HS-27A (cell line): Measurements from ENCODE around the gene HNF1A.
"Not testable (repeated sequence)": the region's sequence is repeated elsewhere in the genome, so short reads cannot be mapped to it uniquely, and the experiment has no call there.

ENCODE experiments used
- DNase-seq: peaks from one replicate; pipeline ENCODE4 v3.0.0-alpha.2; 2012; ENCODE audit warnings: low read depth, missing footprints

The HNF1A gene

DNA sequence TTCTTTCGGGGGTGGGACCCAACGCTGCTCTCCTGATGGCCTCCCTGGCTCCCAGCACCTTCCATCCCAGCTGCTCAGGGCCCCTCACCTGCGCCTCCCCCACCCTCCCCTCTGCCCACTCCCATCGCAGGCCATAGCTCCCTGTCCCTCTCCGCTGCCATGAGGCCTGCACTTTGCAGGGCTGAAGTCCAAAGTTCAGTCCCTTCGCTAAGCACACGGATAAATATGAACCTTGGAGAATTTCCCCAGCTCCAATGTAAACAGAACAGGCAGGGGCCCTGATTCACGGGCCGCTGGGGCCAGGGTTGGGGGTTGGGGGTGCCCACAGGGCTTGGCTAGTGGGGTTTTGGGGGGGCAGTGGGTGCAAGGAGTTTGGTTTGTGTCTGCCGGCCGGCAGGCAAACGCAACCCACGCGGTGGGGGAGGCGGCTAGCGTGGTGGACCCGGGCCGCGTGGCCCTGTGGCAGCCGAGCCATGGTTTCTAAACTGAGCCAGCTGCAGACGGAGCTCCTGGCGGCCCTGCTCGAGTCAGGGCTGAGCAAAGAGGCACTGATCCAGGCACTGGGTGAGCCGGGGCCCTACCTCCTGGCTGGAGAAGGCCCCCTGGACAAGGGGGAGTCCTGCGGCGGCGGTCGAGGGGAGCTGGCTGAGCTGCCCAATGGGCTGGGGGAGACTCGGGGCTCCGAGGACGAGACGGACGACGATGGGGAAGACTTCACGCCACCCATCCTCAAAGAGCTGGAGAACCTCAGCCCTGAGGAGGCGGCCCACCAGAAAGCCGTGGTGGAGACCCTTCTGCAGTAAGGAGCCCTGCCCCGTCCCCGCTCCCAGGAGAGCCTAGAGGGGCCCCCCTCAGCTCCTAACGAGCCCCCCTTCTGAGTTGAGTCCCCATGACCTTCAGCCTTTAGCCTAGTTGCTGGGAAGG, at the start of gene HNF1A:
Gene HNF1A, plus strand, starts transcription at position 248 of the 924 bp plus-strand sequence. Its CDS starts 226 bp downstream, at position 474.
- no peak for DNase-seq

DNA sequence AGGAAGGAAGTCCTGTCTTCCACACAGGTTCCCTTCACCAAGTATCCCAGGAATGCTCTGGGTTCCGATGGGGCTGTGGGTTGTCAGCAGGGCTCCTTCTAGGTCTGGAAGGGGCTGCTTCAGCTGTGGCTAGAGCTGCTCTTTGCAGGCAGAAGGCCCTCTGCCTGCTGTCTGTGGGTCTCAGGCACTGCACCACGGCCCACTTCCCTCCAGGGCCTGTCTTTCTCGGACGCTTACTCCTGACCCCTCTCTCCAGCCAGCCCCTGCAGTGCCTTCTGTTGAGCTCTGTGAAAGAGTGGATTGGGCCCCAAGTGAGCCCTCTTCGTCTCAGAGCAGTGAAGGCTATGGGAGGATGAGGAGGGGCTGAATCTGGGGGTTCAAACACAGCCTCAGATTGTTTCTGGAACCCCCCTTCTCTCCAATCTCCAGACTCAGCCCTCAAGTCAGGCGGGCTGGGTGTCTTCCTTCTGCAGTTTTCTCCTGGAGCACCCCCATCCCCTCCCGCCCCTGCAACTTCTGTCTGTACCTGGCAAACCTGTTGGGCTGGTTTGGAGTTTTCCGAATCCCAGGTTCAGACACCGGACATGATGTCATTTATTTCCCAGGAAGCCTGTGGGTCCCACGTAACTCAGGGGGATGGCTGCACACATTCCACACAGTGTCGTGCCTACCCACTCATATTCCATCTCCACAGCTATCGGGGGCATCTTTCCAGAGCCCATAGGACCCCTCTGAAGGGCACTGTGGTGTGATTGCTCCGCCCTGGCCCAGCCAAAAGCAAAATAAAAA, 49.3 kb upstream of the HNF1A start:
- DNase-seq, result no peak

DNA sequence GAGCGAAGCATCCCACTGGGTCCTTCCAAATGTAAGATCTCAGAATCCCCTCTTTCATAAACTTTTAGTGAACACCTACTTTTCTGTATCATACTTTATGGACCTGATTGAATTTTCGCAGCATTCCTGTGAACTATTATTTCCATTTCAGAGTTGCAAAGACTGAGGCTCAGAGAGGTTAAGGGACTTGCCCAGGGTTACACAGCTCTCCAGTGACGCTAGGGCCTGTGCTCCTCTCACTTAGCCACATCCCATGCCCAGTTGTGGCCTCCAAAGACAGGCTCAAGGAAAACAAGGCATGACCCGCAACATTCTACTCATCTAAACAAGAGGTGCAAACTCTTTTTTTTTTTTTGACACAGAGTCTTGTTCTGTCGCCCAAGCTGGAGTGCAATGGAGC, 48.3 kb upstream of the HNF1A start:
- DNase-seq, result no peak

DNA sequence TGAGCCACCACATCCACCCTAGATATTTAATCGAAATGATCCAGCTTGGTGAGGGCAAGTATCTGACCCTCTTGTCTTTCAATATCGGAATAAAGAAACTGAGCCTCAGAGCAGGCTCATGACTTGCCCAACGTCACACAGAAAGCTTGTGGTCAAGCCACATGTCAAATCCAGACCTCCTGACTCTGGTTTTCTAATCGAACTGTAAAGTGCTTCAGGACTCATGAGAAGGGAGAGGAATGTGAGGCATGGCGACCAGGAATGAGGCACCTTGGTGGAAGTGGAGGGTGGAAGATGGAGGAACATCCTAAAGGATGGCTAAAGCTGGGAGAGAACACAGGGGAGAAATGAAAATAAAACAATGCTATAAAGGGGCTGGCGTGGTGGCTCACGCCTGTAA, 46.3 kb upstream of the HNF1A start:
- no peak for DNase-seq

DNA sequence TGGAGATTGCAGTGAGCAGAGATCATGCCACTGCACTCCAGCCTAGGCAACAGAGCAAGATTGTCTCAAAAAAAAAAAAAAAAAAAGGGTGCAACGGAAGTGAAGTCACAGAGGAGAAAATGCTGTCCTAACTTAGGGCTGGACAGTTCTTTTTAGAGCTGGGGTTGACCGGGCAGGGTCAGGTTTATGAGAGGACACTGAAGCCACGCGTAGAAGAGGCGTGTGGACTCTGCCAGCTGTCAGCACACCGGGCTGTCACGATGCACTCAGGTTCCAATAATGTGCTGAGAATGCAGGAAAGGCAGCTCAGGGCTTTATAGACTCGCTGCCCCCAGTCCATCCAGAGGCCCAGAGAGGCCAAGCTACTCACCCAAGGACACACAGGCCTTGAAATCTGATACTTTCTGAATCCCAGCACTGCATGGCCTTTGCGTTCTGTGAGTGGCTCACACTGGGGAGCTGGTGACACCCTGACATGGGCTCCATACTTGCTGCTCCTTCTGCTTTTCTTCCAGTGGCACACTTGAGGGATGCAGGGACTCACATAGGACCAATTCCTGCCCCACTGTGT, 45.3 kb upstream of the HNF1A start:
- no peak for DNase-seq

GRCh38 chr12:120933786-120934185, 44.6 kb upstream of the HNF1A start:
- DNase-seq, result no peak

DNA sequence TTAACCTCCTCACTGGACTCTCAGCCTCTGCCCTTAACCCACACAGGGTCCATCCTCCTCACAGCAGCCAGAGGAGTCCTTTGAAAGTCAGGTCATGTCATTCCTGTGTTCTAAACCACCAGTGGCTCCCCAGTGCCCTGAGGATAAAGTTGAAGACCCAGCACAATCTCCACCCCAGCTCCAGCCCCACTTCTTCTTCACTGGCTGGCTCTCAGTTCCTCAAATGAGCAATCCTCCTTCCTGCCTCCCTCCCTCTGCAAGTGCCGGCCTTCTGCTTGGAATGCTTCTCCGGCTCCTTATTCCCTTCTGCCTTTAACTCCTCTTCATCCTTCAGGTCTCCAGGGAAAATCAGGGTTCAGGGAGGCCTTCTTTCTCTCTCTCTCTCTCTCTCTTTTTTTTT, 42.1 kb upstream of the HNF1A start:
- no peak for DNase-seq

DNA sequence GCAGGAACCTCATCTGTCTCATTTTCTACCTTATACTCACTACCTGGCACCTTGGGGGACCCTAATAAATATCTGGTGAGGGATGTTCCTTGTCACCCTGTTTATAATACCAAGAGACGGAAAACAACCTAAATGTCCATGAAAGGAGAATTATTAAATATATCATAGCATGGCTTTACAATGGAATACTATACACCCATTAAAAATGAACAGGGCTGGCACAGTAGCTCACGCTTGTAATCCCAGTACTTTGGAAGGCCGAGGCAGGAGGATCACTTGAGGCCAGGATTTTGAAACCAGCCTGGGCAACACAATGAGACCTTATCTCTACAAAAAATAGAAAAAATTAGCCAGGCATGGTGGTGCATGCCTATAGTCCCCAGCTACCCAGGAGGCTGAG, 39.8 kb upstream of the HNF1A start:
- no peak for DNase-seq

- DNase-seq, result no peak
These were observed 38.8 kb upstream of the HNF1A start for GRCh38 chr12:120939523-120939922.

DNA sequence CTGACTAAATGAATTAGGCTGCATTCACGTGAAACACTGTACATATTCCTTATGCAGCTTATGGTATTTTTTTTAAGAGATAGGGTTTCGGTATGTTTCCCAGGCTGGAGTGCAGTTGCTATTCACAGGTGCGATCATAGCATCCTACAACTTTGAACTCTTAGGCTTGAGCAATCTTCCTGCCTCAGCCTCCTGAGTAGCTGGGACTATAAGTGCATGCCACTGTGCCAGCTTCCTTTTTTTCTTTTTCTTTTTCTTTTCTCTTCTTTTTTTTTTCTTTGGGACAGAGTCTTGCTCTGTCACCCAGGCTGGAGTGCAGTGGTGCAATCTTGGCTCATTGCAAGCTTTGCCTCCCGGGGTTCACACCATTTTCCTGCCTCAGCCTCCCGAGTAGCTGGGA, 38.3 kb upstream of the HNF1A start:
- no peak for DNase-seq

- DNase-seq, result no peak
These were observed 37.5 kb upstream of the HNF1A start for GRCh38 chr12:120940799-120941198.

GRCh38 chr12:120941412-120941811, 36.9 kb upstream of the HNF1A start:
- no peak for DNase-seq

DNA sequence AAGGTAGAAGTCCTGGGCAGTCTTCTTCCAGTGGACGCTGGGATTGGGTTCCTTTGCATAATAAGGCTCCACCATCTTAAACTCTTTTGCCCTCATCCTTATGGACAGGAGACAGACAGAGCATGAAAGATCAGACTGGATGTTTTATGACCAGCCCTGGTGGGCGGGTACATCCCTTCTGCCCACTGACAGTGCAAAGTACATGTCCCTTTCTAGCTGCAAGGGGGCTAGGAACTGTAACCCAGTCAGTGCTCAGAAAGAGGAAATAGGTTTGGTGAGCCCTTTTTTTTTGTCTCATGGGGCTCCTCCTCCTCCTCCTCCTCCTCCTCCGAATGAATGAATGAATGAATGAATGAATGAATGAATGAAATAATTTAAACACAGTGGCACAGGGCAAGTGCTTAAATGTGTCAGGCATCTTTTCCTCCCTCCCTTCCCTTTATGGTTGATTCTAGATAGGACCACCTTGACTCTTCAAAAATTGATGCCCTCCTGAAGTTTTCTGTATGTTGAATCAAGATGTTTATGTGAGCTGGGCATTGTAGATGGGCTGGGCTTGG, 36.4 kb upstream of the HNF1A start:
- DNase-seq, result no peak

- DNase-seq, result no peak
These were observed 34.9 kb upstream of the HNF1A start for GRCh38 chr12:120943482-120943881.

DNA sequence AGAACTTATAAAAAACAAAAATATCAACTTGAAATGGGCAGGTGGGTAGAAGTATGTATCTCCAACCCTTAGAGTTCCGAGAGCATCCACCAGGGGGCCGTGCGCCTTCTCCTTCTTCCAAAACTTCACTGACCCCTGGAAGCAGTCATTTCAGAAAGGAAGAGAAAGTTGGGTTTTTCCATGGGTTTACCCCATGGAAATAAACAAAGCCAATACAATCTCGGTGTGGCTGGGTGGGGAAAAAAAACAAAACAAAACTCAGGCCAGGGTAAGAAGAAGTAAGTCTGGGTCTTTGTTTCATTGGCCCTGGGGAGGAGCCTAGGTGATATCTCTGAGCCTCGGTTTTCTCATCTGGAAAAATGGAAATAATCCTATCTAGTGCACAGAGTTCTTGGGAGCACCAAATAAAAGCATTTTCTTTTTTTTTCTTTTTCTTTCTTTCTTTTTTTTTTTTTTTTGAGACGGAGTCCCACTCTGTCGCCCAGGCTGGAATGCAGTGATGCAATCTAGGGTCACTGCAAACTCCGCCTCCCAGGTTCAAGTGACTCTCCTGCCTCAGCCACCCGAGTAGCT, 33.6 kb upstream of the HNF1A start:
- no peak for DNase-seq

DNA sequence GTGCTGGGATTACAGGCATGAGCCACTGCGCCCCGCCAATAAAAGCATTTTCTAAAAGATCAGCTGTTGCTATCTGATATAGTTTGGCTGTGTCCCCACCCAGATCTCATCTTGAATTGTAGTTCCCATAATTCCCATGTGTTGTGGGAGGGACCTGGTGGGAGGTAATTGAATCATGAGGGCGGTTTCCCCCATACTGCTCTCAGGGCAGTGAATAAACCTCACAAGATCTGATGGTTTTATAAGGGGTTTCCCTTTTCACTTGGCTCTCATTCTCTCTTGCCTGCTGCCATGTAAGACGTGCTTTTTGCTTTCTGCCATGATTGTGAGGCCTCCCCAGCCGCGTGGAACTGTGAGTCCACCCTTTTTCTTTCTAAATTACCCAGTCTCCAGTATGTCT, 32.8 kb upstream of the HNF1A start:
- not testable (repeated sequence) for DNase-seq

GRCh38 chr12:120950260-120950799, 28.0 kb upstream of the HNF1A start:
- DNase-seq, result not testable (repeated sequence)

- no peak for DNase-seq
These were observed 27.5 kb upstream of the HNF1A start for GRCh38 chr12:120950807-120951206.

GRCh38 chr12:120955232-120955631, 23.1 kb upstream of the HNF1A start:
- DNase-seq, result no peak

DNA sequence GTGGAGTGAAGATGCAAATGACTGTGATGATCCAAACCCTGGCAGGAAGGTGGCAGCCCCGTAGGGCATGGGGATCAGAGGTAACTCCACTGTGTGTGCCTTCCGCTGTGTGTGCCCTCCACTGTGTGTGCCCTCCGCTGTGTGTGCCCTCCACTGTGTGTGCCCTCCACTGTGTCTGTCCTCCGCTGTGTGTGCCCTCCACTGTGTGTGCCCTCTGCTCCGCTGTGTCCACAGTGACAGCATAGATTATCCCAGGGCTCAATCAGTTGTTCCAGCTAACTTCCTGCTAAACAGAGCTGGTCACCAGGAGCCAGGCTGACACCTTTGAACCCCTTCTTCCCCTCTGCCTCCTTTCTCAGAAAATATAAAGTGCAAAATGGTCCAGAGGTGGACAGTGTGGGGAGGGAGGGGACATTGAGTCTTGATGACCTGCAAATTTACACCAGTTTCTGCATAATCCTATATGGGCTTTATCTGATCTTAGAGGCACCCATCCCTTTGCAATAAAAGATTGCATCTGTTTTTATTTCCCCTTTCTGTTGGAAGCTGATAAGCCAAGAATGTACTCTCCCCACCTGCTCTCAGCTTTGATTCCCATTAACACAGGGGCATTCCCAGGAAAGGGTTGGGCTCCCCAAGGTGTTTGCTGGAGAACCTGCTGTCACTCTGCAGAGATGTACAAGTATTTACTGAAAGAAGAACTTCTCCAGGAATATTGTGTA, 21.6 kb upstream of the HNF1A start:
- no peak for DNase-seq
